Stimulated activated CD4-positive, alpha-beta T cell treated with anti-CD3 and anti-CD28 coated beads, Interleukin-1b, Interleukin-23, amount 100 ng/mL, for 1 hour (primary cell): ENCODE measurements around the gene HK2.
"Not testable (repeated sequence)": the region's sequence is repeated elsewhere in the genome, so short reads cannot be mapped to it uniquely, and the experiment has no call there.

Experiments used
- DNase-seq, 2 donors: peaks; one replicate each; pipeline ENCODE4 v3.0.0-alpha.2; 2020; ENCODE audit warnings: low read depth in 2 of 2

Gene HK2

DNA sequence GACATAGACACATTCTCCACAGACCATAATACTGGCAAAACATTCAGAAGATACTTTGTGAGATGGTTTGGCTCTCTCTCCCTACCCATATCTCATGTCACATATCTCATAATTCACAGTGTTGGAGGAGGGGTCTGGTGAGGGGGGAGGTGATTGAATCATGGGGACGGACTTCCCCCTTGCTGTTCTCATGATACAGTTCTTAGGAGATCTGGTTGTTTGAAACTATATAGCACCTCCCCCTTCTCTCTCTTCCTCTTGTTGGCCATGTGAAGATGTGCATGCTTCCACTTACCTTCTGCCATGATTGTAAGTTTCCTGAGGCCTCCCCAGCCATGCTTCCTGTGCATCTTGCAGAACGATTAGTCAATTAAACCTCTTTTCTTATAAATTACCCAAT, 61.1 kb downstream of the HK2 start:
- DNase-seq: no peak

GRCh38 chr2:74896232-74896631, 62.3 kb downstream of the HK2 start:
- no peak for DNase-seq

DNA sequence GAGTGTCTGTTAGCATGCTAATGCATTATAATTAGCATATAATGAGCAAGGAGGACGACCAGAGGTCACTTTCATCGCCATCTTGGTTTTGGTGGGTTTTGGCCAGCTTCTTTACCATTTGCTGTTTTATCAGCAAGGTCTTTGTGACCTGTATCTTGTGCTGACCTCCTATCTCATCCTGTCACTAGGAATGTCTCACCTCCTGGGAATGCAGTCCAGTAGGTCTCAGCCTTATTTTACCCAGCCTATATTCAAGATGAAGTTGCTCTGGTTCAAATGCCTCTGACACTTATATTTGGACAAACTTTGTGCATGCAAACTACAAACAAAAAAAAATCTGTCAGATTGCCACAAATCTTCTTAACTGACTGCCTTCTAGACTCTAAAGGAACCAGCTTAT, 66.3 kb downstream of the HK2 start:
- DNase-seq: not testable (repeated sequence)

DNA sequence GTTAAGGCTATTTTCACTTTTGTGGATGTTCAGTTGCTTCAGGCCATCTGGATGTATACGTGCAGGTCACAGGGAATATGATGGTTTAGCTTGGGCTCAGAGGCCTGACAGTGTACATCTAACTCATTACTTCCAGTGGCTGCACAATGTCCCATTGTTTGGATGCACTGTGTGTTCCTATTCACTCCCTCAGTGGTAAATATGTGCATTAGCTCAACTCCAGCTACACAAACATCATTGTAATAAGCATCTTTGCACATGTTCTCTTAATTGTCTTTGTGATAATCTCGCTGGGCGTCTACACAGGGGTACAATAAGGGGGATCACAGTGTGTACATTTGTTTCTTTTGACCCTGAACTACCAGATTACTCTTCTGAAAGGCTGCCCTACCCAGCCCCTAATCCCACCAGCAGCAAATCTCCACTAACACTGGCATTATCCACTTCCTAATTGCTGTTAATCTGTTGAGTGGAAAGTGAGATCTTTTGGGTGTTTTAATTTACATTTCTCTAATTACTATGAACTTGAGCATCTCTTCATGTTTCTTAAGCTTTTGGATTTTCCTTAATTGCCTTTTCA, 68.4 kb downstream of the HK2 start:
- no peak for DNase-seq

DNA sequence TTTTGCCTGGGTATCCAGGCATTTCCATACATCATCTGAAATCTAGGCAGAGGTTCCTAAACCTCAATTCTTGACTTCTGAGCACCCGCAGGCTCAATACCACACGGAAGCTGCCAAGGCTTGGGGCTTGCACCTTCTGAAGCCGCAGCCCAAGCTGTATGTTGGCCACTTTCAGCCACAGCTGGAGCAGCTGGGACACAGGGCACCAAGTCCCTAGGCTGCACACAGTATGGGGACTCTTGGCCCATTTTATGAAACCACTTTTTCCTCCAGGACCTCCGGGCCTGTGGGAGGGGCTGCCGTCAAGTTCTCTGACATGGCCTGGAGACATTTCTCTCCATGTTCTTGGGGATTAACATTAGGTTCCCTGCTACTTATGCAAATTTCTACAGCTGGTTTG, 72.5 kb downstream of the HK2 start:
- no peak for DNase-seq

- not testable (repeated sequence) for DNase-seq
Measured at GRCh38 chr2:74907560-74907959, 73.6 kb downstream of the HK2 start.

GRCh38 chr2:74908748-74909444, 75.0 kb downstream of the HK2 start:
- DNase-seq: no peak

DNA sequence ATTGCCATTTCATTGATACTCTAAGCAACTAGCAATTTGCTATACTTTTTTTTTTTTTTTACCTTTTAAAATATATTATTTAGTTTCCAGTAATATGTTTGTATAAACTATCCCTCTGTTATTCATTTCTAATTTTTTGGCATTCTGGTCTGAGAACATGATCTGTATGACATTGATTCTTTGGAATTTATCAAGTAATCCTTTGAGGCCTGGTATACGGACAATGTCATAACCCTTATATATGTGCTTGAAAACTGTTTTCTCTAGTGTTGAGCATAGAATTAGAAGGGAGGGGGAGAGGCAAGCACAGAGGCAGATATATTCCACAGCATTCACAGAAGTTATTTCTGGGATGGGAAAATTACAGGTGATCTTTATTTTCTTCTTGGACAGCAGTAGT, 76.3 kb downstream of the HK2 start:
- no peak for DNase-seq

GRCh38 chr2:74911061-74911460, 77.1 kb downstream of the HK2 start:
- no peak for DNase-seq

- DNase-seq: no peak
Measured at GRCh38 chr2:74915743-74916142, 81.8 kb downstream of the HK2 start.

DNA sequence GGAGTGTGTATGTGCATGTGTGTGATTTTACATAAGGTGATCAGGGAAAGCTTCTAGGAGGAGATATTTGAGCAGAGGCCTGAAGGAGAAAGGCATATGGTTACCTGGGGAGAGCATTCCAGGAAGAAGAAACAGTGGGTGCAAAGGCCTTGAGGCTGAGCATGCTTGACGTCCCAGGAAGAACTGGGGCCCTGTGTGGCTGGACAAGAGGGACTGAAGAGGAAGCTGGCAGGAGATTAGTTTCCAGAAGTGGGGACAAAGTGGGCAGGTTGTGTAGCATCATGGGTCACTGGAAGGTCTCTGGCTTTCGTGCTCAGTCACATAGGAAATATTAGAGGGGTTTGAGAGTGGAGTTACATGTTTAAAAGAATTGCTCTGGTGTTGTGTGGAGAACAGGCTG, 82.5 kb downstream of the HK2 start:
- DNase-seq: no peak

- no peak for DNase-seq
Measured at GRCh38 chr2:74917702-74918619, 84.0 kb downstream of the HK2 start.

DNA sequence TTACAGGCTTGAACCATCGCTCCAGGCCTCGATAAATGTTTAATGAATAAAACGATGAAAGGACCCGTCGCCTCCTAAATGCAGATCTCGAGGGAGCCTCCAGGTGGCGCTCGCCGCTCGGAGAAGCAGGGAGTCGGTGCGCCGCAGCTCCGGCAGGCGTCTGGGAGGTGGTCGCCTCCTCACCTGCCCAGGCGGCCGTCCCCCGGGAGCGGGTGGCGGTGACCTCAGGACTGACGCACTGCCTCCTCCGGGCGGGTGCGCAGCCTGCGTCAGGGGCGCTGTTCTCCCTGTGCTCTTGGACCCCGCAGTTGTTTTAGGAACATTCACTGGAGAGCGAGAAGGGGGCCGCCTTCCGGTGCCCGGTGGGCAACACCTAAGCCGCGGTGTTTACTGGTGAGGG, 85.9 kb downstream of the HK2 start:
- peak; percentile 40 to 65 for DNase-seq

DNA sequence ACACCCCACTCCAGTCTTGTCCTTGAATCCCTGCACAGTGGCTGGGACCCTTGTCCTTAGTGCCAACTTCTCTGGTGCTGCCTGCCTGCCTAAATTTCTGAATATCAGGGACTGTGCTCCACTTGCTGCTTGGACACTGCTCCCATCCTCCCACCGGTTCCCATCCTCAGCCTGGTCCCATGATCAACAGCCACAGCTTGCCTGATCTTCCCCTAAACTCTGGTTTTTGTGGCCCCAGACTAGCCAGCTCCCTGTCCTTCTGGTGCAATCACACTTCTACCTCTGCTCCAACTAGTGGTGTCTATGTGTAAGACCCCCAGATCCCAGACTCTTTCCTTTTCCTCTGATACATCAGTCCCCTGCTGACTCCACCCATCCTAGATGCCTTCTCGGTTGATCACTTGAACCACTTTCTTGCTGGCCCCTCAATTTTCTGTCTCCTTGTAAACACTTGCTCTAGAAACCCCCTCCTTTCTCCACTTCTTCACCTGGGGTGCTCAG, 87.4 kb downstream of the HK2 start:
- DNase-seq: no peak

DNA sequence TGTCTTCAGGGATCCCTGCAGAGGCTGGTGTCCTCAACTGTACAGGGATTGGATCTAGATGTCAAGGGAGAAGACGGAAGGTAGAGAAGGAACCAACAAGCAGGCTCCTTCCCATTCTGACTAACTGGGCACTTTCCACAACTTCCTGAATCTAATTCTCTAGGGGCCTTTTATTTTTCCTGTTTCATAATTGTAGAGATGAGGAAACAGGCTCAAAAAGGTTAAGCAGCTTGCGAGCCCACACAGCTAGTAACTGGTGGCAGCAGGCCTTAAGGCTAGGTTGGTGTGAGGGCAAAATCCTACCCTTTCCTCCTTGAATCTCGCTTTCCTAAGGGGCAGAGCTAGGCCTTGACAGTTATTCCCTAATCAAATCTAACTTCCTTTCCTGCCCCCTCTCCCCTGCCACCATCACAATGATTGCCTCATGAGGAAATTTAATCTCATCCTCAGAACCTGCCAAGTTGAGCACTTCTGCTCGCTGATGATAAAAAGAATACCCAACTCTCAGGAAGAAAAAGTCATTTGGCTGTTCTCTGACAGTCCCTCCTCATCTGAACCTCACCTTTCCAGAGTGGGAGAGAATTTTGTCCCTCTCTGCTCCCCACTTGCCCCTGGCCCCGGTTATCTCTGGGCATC, 88.8 kb downstream of the HK2 start:
- DNase-seq: no peak

- no peak for DNase-seq
Measured at GRCh38 chr2:74924463-74925265, 90.7 kb downstream of the HK2 start.

DNA sequence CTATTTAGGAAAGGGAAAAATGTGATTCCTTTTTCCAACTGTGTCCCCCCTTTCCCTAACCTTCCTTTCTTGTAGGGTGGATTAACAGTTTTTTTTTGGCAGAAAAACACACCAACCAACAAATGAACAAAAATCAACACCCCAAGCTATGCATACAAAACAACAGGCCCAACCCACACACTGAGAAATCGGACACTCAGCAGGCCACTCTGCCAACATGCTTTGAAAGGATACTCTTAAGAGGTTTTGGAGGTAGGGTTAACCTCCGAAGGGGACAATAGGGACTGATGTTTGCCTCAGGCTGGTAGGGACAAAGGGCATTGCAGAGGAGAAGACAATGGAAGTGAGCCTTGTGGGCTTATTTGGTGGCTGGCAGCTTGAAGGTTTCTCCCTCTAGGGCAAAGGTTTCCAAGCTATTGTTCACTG, 91.4 kb downstream of the HK2 start:
- no peak for DNase-seq

- no peak for DNase-seq
Measured at GRCh38 chr2:74927621-74928020, 93.7 kb downstream of the HK2 start.

DNA sequence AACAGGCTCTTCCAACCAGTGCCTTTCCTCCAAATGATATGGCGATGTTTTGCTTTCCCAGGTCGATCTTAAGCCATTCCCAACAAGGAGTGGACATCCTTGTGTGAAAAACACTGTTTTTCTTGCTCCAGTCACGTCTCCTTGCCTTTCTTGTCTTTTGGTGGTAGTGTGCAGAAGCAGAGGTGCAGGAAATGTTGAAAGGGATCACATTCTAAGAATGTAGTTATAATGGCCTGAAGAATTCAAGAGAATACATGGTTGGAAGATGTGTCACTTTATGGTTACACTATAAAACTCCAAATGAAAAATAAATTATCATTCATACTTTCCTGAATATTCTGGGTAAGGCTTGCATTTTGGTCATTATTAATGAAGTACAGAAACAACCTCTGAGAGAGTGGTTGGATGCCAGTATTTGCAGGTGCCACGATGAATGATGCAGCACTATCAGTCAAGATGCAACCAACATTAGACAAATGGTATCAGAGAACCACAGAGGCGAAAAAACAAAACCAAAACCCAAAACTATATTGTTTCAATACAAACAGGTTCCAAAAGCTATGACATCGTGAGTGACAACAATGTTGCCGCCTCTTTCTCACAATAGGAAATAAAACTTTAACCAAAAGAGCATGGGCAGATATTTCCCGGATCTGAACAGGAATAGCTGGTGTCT, 97.0 kb downstream of the HK2 start:
- DNase-seq: no peak

DNA sequence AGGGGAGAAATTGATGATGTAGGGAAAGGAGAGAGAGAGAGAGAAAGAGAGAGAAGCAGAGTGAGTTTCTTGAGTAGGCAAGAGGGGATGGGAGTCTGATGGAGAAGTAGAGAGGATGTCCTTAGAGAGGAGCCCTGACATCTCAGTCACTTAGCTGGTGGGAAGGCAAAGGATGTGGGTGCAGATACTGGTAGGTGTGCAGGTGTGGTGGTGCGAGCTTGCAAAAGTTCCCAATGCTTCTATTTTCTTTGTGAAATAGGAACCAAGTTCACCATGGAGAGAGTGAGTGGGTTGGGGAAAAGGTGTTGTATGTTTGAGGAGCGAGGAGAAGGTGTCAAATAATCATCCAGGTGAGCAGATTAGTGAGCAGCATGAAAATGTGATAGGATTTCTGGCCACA, 98.0 kb downstream of the HK2 start:
- no peak for DNase-seq

GRCh38 chr2:74935975-74936391, 102.1 kb downstream of the HK2 start:
- DNase-seq: no peak
